ENCODE measurements around the gene PPL. TPM values are rescaled to one million over a fixed set of nuclear protein-coding genes. Genes with fewer than 3 reads are reported as not detected.

PPL gene
- total RNA-seq, 4 donors from 2014 or later = 304 to 377 (median 350) TPM

- H3K27me3 ChIP-seq = no peaks in the 10 kb centered on the region
- no peak overlapping the region for H3K4me3 ChIP-seq
- no peaks in the 10 kb centered on the region for H3K9me3 ChIP-seq
- H3K4me1 ChIP-seq = peaks cover 10% of the 10 kb centered on the region
- no peak for DNase-seq (ENCODE audit: low spot score in 2 of 2)
- 88% methylated on average over 10 of the region's 17 CpGs for WGBS
- H3K36me3 ChIP-seq = peaks cover 96% of the 10 kb centered on the region
- H3K27ac ChIP-seq = no peak overlapping the region
- TF ChIP-seq EP300 (IDR thresholded peaks at IDR 0.05) = no peak
These were observed 56.9 kb downstream of the PPL start for GRCh38 chr16:4880006-4880580.

GRCh38 chr16:4879049-4879448 lies 57.9 kb downstream of the PPL start:
- peaks cover 96% of the 10 kb centered on the region for H3K36me3 ChIP-seq
- H3K4me1 ChIP-seq = peaks cover 10% of the 10 kb centered on the region
- DNase-seq (ENCODE audit: low spot score in 2 of 2) = no peak
- H3K27ac ChIP-seq = no peak overlapping the region
- WGBS = 61% methylated on average over 4 of the region's 4 CpGs
- no peak for TF ChIP-seq EP300 (IDR thresholded peaks at IDR 0.05)
- no peak for TF ChIP-seq CTCF (IDR thresholded peaks at IDR 0.05)
- no peak for TF ChIP-seq POLR2A (IDR thresholded peaks at IDR 0.05)
- H3K4me3 ChIP-seq = no peak overlapping the region
- no peaks in the 10 kb centered on the region for H3K9me3 ChIP-seq
- no peaks in the 10 kb centered on the region for H3K27me3 ChIP-seq

- no peak overlapping the region for H3K27ac ChIP-seq
- no peaks in the 10 kb centered on the region for H3K27me3 ChIP-seq
- 74% methylated on average over 14 of the region's 14 CpGs for WGBS
- H3K36me3 ChIP-seq = peaks cover 98% of the 10 kb centered on the region
- no peak overlapping the region for H3K4me3 ChIP-seq
- peaks cover 6% of the 10 kb centered on the region for H3K4me1 ChIP-seq
- no peaks in the 10 kb centered on the region for H3K9me3 ChIP-seq
- DNase-seq (ENCODE audit: low spot score in 2 of 2) = no peak
- TF ChIP-seq EP300 (IDR thresholded peaks at IDR 0.05) = no peak
- TF ChIP-seq POLR2AphosphoS5 (IDR thresholded peaks at IDR 0.05) = no peak
- no peak for TF ChIP-seq POLR2A (IDR thresholded peaks at IDR 0.05)
- TF ChIP-seq CTCF (IDR thresholded peaks at IDR 0.05) = no peak
These were observed 59.6 kb downstream of the PPL start for GRCh38 chr16:4877380-4877685.

- no peak overlapping the region for H3K27ac ChIP-seq
- no peak for DNase-seq (ENCODE audit: low spot score in 2 of 2)
- no peaks in the 10 kb centered on the region for H3K27me3 ChIP-seq
- no peak overlapping the region for H3K4me3 ChIP-seq
- H3K4me1 ChIP-seq = peaks cover 6% of the 10 kb centered on the region
- TF ChIP-seq POLR2A (IDR thresholded peaks at IDR 0.05) (no peak), CTCF (IDR thresholded peaks at IDR 0.05) (no peak), EP300 (IDR thresholded peaks at IDR 0.05) (no peak), POLR2AphosphoS5 (IDR thresholded peaks at IDR 0.05) (no peak)
- H3K36me3 ChIP-seq = peaks cover 100% of the 10 kb centered on the region
- WGBS = 89% methylated on average over 11 of the region's 11 CpGs
- H3K9me3 ChIP-seq = no peaks in the 10 kb centered on the region
These were observed 60.1 kb downstream of the PPL start for GRCh38 chr16:4876646-4877379.

- H3K27me3 ChIP-seq = no peaks in the 10 kb centered on the region
- H3K36me3 ChIP-seq = peaks cover 98% of the 10 kb centered on the region
- TF ChIP-seq CTCF (IDR thresholded peaks at IDR 0.05) (no peak), POLR2AphosphoS5 (IDR thresholded peaks at IDR 0.05) (no peak), POLR2A (IDR thresholded peaks at IDR 0.05) (no peak), EP300 (IDR thresholded peaks at IDR 0.05) (no peak)
- no peak overlapping the region for H3K27ac ChIP-seq
- DNase-seq (ENCODE audit: low spot score in 2 of 2) = no peak
- H3K9me3 ChIP-seq = no peaks in the 10 kb centered on the region
- H3K4me3 ChIP-seq = no peak overlapping the region
- 86% methylated on average over 7 of the region's 8 CpGs for WGBS
- H3K4me1 ChIP-seq = peaks cover 11% of the 10 kb centered on the region
These were observed 62.3 kb downstream of the PPL start for GRCh38 chr16:4874666-4875065.

Measured in suprapubic skin (tissue), 4 donors.